Neural progenitor cell (in vitro differentiated cells): Measurements from ENCODE around the gene DSEL. TPM values are rescaled to one million over a fixed set of nuclear protein-coding genes. Genes with fewer than 3 reads are reported as not detected.

Experiments used
- DNase-seq: peaks from one replicate; pipeline ENCODE4 v3.0.0-alpha.2; 2016; ENCODE audit warnings: low spot score
- H2AFZ ChIP-seq: fragments of 200-600 bp; sonication (generic); replicated peaks from 2 replicates; pipeline ENCODE4 v1.6.1; 2016; ENCODE audit warnings: antibody characterized with exemption
- H3F3A ChIP-seq: fragments of 200-600 bp; sonication (generic); 2 replicates; pipeline ENCODE4 v1.6.1; 2016; ENCODE audit warnings: antibody characterized with exemption, low read depth
- H3K27ac ChIP-seq: fragments of 200-600 bp; sonication (generic); 2 replicates; pipeline ENCODE4 v1.5.1; 2016; ENCODE audit warnings: mild to moderate bottlenecking
- H3K27me3 ChIP-seq: fragments of 200-600 bp; sonication (generic); 2 replicates; pipeline ENCODE4 v1.6.1; 2016; ENCODE audit warnings: mild to moderate bottlenecking, moderate library complexity
- H3K36me3 ChIP-seq: fragments of 200-600 bp; sonication (generic); 2 replicates; pipeline ENCODE4 v1.5.1; 2016
- H3K4me1 ChIP-seq: fragments of 200-600 bp; sonication (generic); 2 replicates; pipeline ENCODE4 v1.6.1; 2016; ENCODE audit warnings: mixed run types
- H3K4me2 ChIP-seq: fragments of 200-600 bp; sonication (generic); 2 replicates; pipeline ENCODE4 v1.6.1; 2016
- H3K4me3 ChIP-seq: fragments of 200-600 bp; sonication (generic); 2 replicates; pipeline ENCODE4 v1.5.1; 2016
- H3K79me2 ChIP-seq: fragments of 200-600 bp; sonication (generic); 2 replicates; pipeline ENCODE4 v1.6.1; 2016; ENCODE audit warnings: low read depth
- H3K9ac ChIP-seq: fragments of 200-600 bp; sonication (generic); 2 replicates; pipeline ENCODE4 v1.6.1; 2016
- H3K9me3 ChIP-seq: fragments of 200-600 bp; sonication (generic); 2 replicates; pipeline ENCODE4 v1.5.1; 2016; ENCODE audit warnings: low read depth
- H4K20me1 ChIP-seq: fragments of 200-600 bp; sonication (generic); 2 replicates; pipeline ENCODE4 v1.6.1; 2016; ENCODE audit warnings: low read depth
- H3K27ac Mint-ChIP-seq: 3 replicates; pipeline ENCODE4 v1.8.0; 2021; ENCODE audit warnings: mixed read lengths
- H3K27me3 Mint-ChIP-seq: 2 replicates; pipeline ENCODE4 v1.8.0; 2022; ENCODE audit warnings: low read depth, mild to moderate bottlenecking, inconsistent platforms, moderate library complexity, mixed read lengths; ENCODE audit not compliant: insufficient read depth
- H3K36me3 Mint-ChIP-seq: 3 replicates; pipeline ENCODE4 v1.8.0; 2021; ENCODE audit warnings: mixed read lengths
- H3K4me1 Mint-ChIP-seq: 3 replicates; pipeline ENCODE4 v1.8.0; 2021; ENCODE audit warnings: mixed read lengths
- H3K4me3 Mint-ChIP-seq: 3 replicates; pipeline ENCODE4 v1.8.0; 2021; ENCODE audit warnings: mild to moderate bottlenecking, moderate library complexity, mixed read lengths
- H3K9me3 Mint-ChIP-seq: 3 replicates; pipeline ENCODE4 v1.8.0; 2020; ENCODE audit warnings: mixed read lengths
- CTCF ChIP-seq: fragments of 200-600 bp; sonication (generic); IDR thresholded peaks from 2 replicates; pipeline ENCODE4 v1.5.1; 2017; ENCODE audit warnings: antibody characterized with exemption, mild to moderate bottlenecking
- EZH2 ChIP-seq: fragments of 200-600 bp; sonication (generic); IDR thresholded peaks from 2 replicates; pipeline ENCODE4 v1.6.1; 2017; ENCODE audit warnings: antibody characterized with exemption, mild to moderate bottlenecking, moderate library complexity
- EZH2phosphoT487 ChIP-seq: fragments of 200-600 bp; sonication (generic); IDR thresholded peaks from 2 replicates; pipeline ENCODE4 v1.6.1; 2017; ENCODE audit warnings: antibody characterized with exemption
- total RNA-seq: library from RNA; depleted of rRNA; stranded (reverse); fragments of >200 nt; gene quantifications from 2 replicates; pipeline ENCODE4 v1.2.3, GENCODE V29; 2015; ENCODE audit warnings: low replicate concordance

Gene DSEL
- total RNA-seq, 1 donor from 2014 or later, result 8.6 TPM

- TF ChIP-seq CTCF (no peak), EZH2phosphoT487 (no peak), EZH2 (no peak)
- no peaks in the 10 kb centered on the region for H3K4me1 ChIP-seq
- H3F3A ChIP-seq, result no peaks in the 10 kb centered on the region
- H3K9ac ChIP-seq, result no peak overlapping the region
- Mint-ChIP-seq H3K27ac (no peak overlapping the region), H3K27me3 (no peaks in the 10 kb centered on the region), H3K4me3 (no peak overlapping the region), H3K9me3 (no peaks in the 10 kb centered on the region), H3K36me3 (no peaks in the 10 kb centered on the region), H3K4me1 (no peaks in the 10 kb centered on the region)
- H4K20me1 ChIP-seq, result no peaks in the 10 kb centered on the region
- H2AFZ ChIP-seq, result no peak overlapping the region
- no peaks in the 10 kb centered on the region for H3K79me2 ChIP-seq
- H3K27ac ChIP-seq, result no peak overlapping the region
- no peaks in the 10 kb centered on the region for H3K36me3 ChIP-seq
- H3K4me3 ChIP-seq, result no peak overlapping the region
- H3K4me2 ChIP-seq, result no peak overlapping the region
- no peaks in the 10 kb centered on the region for H3K27me3 ChIP-seq
- no peak for DNase-seq
- no peaks in the 10 kb centered on the region for H3K9me3 ChIP-seq
These were observed 20.1 kb downstream of the DSEL start for GRCh38 chr18:67496469-67496868.

GRCh38 chr18:67486534-67486933, 30.0 kb downstream of the DSEL start:
- Histone ChIP-seq H3K9ac (no peak overlapping the region), H3K79me2 (no peaks in the 10 kb centered on the region), H3K27ac (no peak overlapping the region), H3K4me1 (peaks cover 27% of the 10 kb centered on the region), H3K9me3 (no peaks in the 10 kb centered on the region), H3K4me2 (peak overlapping the region; percentile 12), H3K36me3 (no peaks in the 10 kb centered on the region), H4K20me1 (no peaks in the 10 kb centered on the region), H3K4me3 (no peak overlapping the region), H2AFZ (no peak overlapping the region), H3F3A (peaks cover 7% of the 10 kb centered on the region), H3K27me3 (peaks cover 8% of the 10 kb centered on the region)
- TF ChIP-seq EZH2phosphoT487, result no peak
- TF ChIP-seq EZH2, result no peak
- no peak for TF ChIP-seq CTCF
- no peaks in the 10 kb centered on the region for H3K36me3 Mint-ChIP-seq
- peaks cover 3% of the 10 kb centered on the region for H3K9me3 Mint-ChIP-seq
- H3K27me3 Mint-ChIP-seq, result no peaks in the 10 kb centered on the region
- DNase-seq, result no peak
- H3K27ac Mint-ChIP-seq, result no peak overlapping the region
- peaks cover 10% of the 10 kb centered on the region for H3K4me1 Mint-ChIP-seq
- H3K4me3 Mint-ChIP-seq, result no peak overlapping the region

- Histone ChIP-seq H3K36me3 (no peaks in the 10 kb centered on the region), H3K4me3 (no peak overlapping the region), H4K20me1 (no peaks in the 10 kb centered on the region), H3K4me2 (no peak overlapping the region), H3K27me3 (peaks cover 8% of the 10 kb centered on the region), H2AFZ (no peak overlapping the region), H3K79me2 (no peaks in the 10 kb centered on the region), H3K9me3 (no peaks in the 10 kb centered on the region), H3K27ac (no peak overlapping the region), H3F3A (peaks cover 7% of the 10 kb centered on the region), H3K9ac (no peak overlapping the region), H3K4me1 (peaks cover 27% of the 10 kb centered on the region)
- no peak for DNase-seq
- no peaks in the 10 kb centered on the region for H3K27me3 Mint-ChIP-seq
- peaks cover 10% of the 10 kb centered on the region for H3K4me1 Mint-ChIP-seq
- no peak overlapping the region for H3K4me3 Mint-ChIP-seq
- H3K36me3 Mint-ChIP-seq, result no peaks in the 10 kb centered on the region
- H3K27ac Mint-ChIP-seq, result no peak overlapping the region
- TF ChIP-seq CTCF, result no peak
- TF ChIP-seq EZH2, result no peak
- TF ChIP-seq EZH2phosphoT487, result no peak
- peaks cover 3% of the 10 kb centered on the region for H3K9me3 Mint-ChIP-seq
These were observed 30.9 kb downstream of the DSEL start for GRCh38 chr18:67485655-67486054.
